GM10248 (cell line): ENCODE data around the gene POC1B.

Experiments
- CTCF ChIA-PET: fragments of 300-600 bp; sonication (Branson Sonifier 250); formaldehyde crosslinking; extraction: SDS; loops from one replicate; lab custom pipeline; 2021; ENCODE audit warnings: antibody characterized with exemption; lab: Yijun Ruan, JAX
- POLR2A ChIA-PET: fragments of 350-650 bp; sonication (Branson Sonifier 250); formaldehyde crosslinking; extraction: SDS; loops from one replicate; lab custom pipeline; 2020; ENCODE audit warnings: antibody characterized with exemption; lab: Yijun Ruan, JAX
- DNase-seq: peaks from one replicate; pipeline ENCODE4 v3.0.0; 2012; ENCODE audit errors: extremely low spot score
- CTCF ChIP-seq: IDR thresholded peaks from 2 replicates; pipeline ENCODE4 v1.5.1; 2012; ENCODE audit warnings: mild to moderate bottlenecking, low read depth; ENCODE audit errors: extremely low read depth, missing control alignments, control extremely low read depth

The POC1B gene

GRCh38 chr12:89393551-89394121, 132.2 kb downstream of the POC1B start:
- no peak for DNase-seq
- CTCF ChIA-PET, result no interaction called here

GRCh38 chr12:89392391-89392790, 133.5 kb downstream of the POC1B start:
- POLR2A ChIA-PET, result no interaction called here
- DNase-seq, result no peak
- CTCF ChIA-PET, result no interaction called here
- TF ChIP-seq CTCF, result no peak

More at GRCh38 chr12:89393551-89394121, 132.2 kb downstream of the POC1B start:
- POLR2A ChIA-PET, result no interaction called here
- no peak for TF ChIP-seq CTCF

GRCh38 chr12:89391726-89392336, 134.0 kb downstream of the POC1B start:
- DNase-seq, result no peak
- POLR2A ChIA-PET, result no interaction called here
- CTCF ChIA-PET, result interaction anchor here (0.8 kb wide), 1 partner anchor 12 kb away, joined by 4 read pairs; no protein-coding TSS in a partner anchor
- TF ChIP-seq CTCF, result no peak

- POLR2A ChIA-PET, result no interaction called here
- TF ChIP-seq CTCF, result no peak
- CTCF ChIA-PET, result interaction anchor here (0.8 kb wide), 1 partner anchor 13 kb away, joined by 4 read pairs; no protein-coding TSS in a partner anchor
- DNase-seq, result no peak
Observed at GRCh38 chr12:89390802-89391673, 134.8 kb downstream of the POC1B start.

GRCh38 chr12:89389755-89390661, 135.8 kb downstream of the POC1B start:
- ChIA-PET POLR2A (no interaction called here), CTCF (interaction anchor here (1.0 to 1.1 kb wide), 2 partner anchors 13 to 32 kb away, joined by 3 read pairs; no protein-coding TSS in a partner anchor)
- no peak for TF ChIP-seq CTCF
- DNase-seq, result no peak
